Measurements from ENCODE around the gene TAAR9. TPM values are rescaled to one million over a fixed set of nuclear protein-coding genes. Genes with fewer than 3 reads are reported as not detected.

TAAR9 gene
- polyA plus RNA-seq (2011; rRNA removed) (not detected in 2 replicates), polyA minus RNA-seq (2011; rRNA and poly(A)+ RNA removed) (not detected in 2 replicates)

GRCh38 chr6:132537977-132538376 lies at the start of gene TAAR9:
Gene TAAR9 (plus strand): TSS chr6:132538277. CDS start chr6:132538290, 13 bp downstream.
- DNase-seq (ENCODE audit: low read depth, low spot score) = no peak
- TF ChIP-seq CTCF (IDR thresholded peaks at IDR 0.05; ENCODE audit: low read depth, low read length) = no peak
- POLR2A ChIA-PET = no interaction called here
- no peak within 1 kb of the TSS for H3K27ac ChIP-seq (ENCODE audit: low read depth, low read length)
- CTCF ChIA-PET = interaction anchor here (0.8 kb wide), 1 partner anchor 8 kb away, joined by 3 read pairs; no protein-coding TSS in a partner anchor
- H3K4me3 ChIP-seq (ENCODE audit: low read depth, low read length) = no peak within 1 kb of the TSS
- H3K27me3 ChIP-seq (ENCODE audit: control insufficient read depth, insufficient read depth, low read length) = peaks cover 24% of the 10 kb centered on the region
- no peaks in the 10 kb centered on the region for H3K9me3 ChIP-seq (ENCODE audit: control insufficient read depth, insufficient read depth, low read length)

- Histone ChIP-seq H3K9me3 (ENCODE audit: control insufficient read depth, insufficient read depth, low read length) (0 out of 2 replicates have a peak, but pooled peaks cover 4% of the 10 kb centered on the region), H3K27ac (ENCODE audit: low read depth, low read length) (no peak overlapping the region), H3K27me3 (ENCODE audit: control insufficient read depth, insufficient read depth, low read length) (no peaks in the 10 kb centered on the region), H3K4me3 (ENCODE audit: low read depth, low read length) (no peak overlapping the region)
- DNase-seq (ENCODE audit: low read depth, low spot score) = no peak
- POLR2A ChIA-PET = no interaction called here
- TF ChIP-seq CTCF (IDR thresholded peaks at IDR 0.05; ENCODE audit: low read depth, low read length) = no peak
- CTCF ChIA-PET = interaction anchor here (2.0 to 3.9 kb wide), 3 partner anchors 190 to 574 kb away, joined by 11 to 41 read pairs (median 16); no protein-coding TSS in a partner anchor
Observed at GRCh38 chr6:132489376-132489775, 48.7 kb upstream of the TAAR9 start.

- H3K4me3 ChIP-seq (ENCODE audit: low read depth, low read length) = no peak overlapping the region
- DNase-seq (ENCODE audit: low read depth, low spot score) = no peak
- no peaks in the 10 kb centered on the region for H3K27me3 ChIP-seq (ENCODE audit: control insufficient read depth, insufficient read depth, low read length)
- no peak overlapping the region for H3K27ac ChIP-seq (ENCODE audit: low read depth, low read length)
- ChIA-PET CTCF (interaction anchor here (2.0 to 3.9 kb wide), 3 partner anchors 190 to 575 kb away, joined by 11 to 41 read pairs (median 16); no protein-coding TSS in a partner anchor), POLR2A (no interaction called here)
- H3K9me3 ChIP-seq (ENCODE audit: control insufficient read depth, insufficient read depth, low read length) = 0 out of 2 replicates have a peak, but pooled peaks cover 4% of the 10 kb centered on the region
- no peak for TF ChIP-seq CTCF (IDR thresholded peaks at IDR 0.05; ENCODE audit: low read depth, low read length)
Observed at GRCh38 chr6:132490024-132490423, 48.1 kb upstream of the TAAR9 start.

GRCh38 chr6:132490478-132491204 lies 47.4 kb upstream of the TAAR9 start:
- Histone ChIP-seq H3K27me3 (ENCODE audit: control insufficient read depth, insufficient read depth, low read length) (no peaks in the 10 kb centered on the region), H3K9me3 (ENCODE audit: control insufficient read depth, insufficient read depth, low read length) (0 out of 2 replicates have a peak, but pooled peaks cover 4% of the 10 kb centered on the region), H3K27ac (ENCODE audit: low read depth, low read length) (no peak overlapping the region), H3K4me3 (ENCODE audit: low read depth, low read length) (no peak overlapping the region)
- no peak for DNase-seq (ENCODE audit: low read depth, low spot score)
- CTCF ChIA-PET = interaction anchor here (2.0 to 3.9 kb wide), 3 partner anchors 191 to 575 kb away, joined by 11 to 41 read pairs (median 16); no protein-coding TSS in a partner anchor
- TF ChIP-seq CTCF (IDR thresholded peaks at IDR 0.05; ENCODE audit: low read depth, low read length) = no peak
- POLR2A ChIA-PET = no interaction called here

- no peak for DNase-seq (ENCODE audit: low read depth, low spot score)
- TF ChIP-seq CTCF (IDR thresholded peaks at IDR 0.05; ENCODE audit: low read depth, low read length) = no peak
- H3K9me3 ChIP-seq (ENCODE audit: control insufficient read depth, insufficient read depth, low read length) = 0 out of 2 replicates have a peak, but pooled peaks cover 4% of the 10 kb centered on the region
- POLR2A ChIA-PET = no interaction called here
- H3K4me3 ChIP-seq (ENCODE audit: low read depth, low read length) = no peak overlapping the region
- CTCF ChIA-PET = no interaction called here
- no peaks in the 10 kb centered on the region for H3K27me3 ChIP-seq (ENCODE audit: control insufficient read depth, insufficient read depth, low read length)
- H3K27ac ChIP-seq (ENCODE audit: low read depth, low read length) = no peak overlapping the region
Observed at GRCh38 chr6:132491303-132491702, 46.8 kb upstream of the TAAR9 start.
